HTR-8/SVneo (cell line): ENCODE data around the gene PRR36.

Experiments
- DNase-seq: peaks from one replicate; pipeline ENCODE4 v3.0.0; 2011; ENCODE audit warnings: low spot score, mixed read lengths; ENCODE audit not compliant: insufficient read length
- FAIRE-seq: peaks from 2 replicates; lab custom pipeline; 2011; peaks lifted over from hg19 to GRCh38; lab: Jason Lieb, UNC

The PRR36 gene

GRCh38 chr19:7914099-7914498 lies 39.9 kb upstream of the PRR36 start:
- FAIRE-seq (no peak), DNase-seq (no peak)

GRCh38 chr19:7913652-7914051 lies 39.5 kb upstream of the PRR36 start:
- DNase-seq (no peak), FAIRE-seq (no peak)

DNA sequence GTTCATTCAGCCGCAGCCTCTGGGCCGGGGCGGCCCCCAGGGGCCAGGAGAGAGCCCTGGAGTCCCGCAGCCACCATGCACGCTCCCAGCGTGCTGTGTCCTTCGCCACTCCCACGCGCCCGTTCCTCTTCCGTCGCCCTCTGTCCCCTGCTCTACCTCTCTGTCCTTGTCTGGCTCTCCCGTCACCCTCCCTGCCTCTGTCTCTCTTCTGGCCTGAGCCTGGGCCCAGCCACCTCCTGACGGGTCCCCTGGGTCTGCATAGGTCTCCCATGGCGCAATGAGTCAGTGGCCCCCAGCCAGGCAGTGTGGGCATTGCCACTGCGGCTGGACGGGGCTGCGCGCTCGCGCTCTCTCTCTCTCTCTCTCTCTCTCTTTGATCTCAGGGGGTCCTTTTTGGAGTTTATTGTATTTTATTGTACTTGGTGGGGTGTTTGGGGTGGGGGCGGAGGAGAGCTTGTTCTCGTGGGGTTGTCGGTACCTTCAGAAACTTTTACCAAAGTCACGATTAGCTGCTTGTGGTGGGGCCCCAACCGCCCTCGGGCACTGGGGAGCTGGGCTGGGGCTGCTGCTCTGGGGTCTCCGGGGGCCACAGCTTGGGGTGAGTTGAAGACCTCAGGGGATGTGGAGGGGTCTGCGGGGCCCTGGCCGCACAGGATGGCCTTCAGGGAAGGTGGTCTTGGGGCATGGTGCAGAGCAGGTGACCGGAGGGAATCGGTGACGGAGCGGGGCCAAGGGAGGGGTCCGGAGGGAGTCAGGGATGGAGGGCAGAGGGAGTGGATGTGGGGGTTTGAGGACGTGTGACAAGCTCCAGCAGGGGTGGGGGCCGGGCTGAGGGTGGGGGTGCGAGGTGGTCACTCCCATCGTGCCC lies 38.7 kb upstream of the PRR36 start:
- DNase-seq (no peak), FAIRE-seq (no peak)

DNA sequence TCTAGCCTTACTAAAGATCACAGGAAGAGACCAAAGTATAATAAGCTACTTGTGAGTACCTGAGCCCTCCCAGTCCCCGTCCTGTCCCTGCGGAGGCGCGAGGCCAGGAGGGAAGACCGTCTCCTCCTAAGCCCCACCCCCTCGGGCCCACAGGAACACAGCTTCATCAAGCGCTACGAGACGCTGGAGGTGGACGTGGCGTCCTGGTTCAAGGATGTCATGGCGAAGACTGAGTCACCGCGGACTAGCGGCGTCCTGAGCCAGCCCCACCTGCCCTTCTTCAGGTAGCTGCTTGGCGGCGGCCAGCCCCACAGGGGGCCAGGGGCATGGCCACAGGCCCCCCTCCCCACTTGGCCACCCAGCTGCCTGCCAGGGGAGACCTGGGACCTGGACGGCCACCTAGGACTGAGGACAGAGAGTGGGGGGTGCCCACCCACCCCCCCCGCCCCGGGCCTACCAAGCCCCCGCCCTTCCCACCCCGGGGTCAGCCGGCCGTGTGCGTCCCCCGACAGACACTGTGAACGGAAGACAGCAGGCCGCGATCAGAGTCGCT lies 38.0 kb upstream of the PRR36 start:
- FAIRE-seq, result no peak
- no peak for DNase-seq

DNA sequence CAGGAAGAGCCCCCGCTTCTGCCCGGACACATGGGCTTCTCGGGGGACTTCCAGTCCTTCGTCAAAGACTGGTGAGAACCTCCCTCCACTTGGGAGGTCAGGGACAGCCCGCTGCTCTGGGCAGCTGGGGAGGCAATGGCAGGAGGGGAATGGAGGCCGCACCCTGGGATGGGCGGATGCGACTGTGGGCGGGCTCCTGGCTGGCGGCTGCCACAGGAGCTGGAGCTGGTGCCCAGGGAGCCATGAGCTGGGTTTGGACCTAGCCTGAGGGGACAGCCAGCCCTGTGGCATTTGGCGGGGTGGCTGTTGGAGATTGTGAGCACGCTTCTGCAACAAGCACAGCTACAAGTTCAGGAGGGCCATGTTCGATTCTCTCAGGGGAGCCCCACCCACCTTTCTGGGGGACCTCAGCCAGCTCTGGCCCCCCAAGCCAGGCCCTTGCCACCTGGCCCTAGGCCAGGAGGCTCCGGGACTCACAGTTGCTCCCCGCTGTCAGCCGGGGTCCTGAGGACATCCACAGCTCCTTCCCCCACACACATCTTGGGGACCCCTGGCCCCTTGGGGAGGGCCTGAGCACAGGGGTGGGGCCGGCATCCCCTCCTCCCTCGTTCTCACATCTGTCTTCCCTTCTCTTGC lies 37.4 kb upstream of the PRR36 start:
- FAIRE-seq, result no peak

DNA sequence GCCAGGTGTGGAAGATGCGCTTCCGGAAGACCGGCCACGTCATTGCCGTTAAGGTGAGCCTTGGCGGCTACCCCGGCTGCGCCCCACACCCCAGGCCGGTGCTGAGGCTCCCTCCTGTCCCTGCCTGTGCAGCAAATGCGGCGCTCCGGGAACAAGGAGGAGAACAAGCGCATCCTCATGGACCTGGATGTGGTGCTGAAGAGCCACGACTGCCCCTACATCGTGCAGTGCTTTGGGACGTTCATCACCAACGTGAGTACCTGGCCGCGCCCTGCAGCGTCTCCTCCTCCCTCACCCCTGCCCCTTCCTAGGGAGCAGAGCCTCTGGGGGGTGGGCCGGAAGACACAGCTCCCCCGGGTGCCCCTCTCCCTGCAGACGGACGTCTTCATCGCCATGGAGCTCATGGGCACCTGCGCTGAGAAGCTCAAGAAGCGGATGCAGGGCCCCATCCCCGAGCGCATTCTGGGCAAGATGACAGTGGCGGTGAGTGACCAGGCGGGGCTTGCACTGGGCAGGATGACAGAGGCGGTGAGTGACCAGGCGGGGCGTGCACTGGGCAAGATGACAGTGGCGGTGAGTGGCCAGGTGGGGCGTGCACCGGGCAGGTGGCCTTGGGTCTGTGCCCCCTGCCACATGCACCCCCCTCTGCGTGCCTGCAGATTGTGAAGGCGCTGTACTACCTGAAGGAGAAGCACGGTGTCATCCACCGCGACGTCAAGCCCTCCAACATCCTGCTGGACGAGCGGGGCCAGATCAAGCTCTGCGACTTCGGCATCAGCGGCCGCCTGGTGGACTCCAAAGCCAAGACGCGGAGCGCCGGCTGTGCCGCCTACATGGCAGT lies 36.4 kb upstream of the PRR36 start:
- no peak for DNase-seq
- FAIRE-seq, result no peak

More for the DNA sequence above, 37.4 kb upstream of the PRR36 start:
- DNase-seq, result no peak

DNA sequence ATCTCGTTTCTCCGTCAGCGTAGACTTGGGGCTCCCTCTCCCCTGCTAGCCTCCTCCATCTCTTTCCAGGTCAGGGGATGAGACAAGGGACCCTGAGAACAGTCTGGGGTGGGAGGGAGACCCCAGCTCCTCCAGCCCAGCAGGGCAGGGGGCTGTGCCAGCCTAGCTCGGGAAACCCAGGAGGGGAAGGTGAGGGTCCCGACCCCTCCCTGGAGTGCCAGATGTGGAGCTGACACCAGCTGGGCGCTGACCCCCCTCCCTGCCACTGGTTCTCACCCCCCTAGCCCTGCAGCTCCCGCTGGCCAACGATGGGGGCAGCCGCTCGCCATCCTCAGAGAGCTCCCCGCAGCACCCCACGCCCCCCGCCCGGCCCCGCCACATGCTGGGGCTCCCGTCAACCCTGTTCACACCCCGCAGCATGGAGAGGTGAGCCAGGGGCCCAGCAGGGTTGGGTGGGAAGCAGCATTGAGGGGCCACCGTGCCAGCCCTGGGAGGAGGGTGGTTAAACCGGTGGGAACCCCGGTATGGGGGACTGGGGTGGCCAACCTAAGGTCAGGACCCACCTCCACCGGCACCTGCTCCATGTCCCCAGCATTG lies 35.4 kb upstream of the PRR36 start:
- no peak for DNase-seq
- FAIRE-seq, result no peak

- FAIRE-seq, result no peak
- DNase-seq, result no peak
Observed at GRCh38 chr19:7908742-7909461, 34.7 kb upstream of the PRR36 start.

- DNase-seq (no peak), FAIRE-seq (no peak)
Observed at GRCh38 chr19:7908078-7908699, 34.0 kb upstream of the PRR36 start.

- DNase-seq (no peak), FAIRE-seq (no peak)
Observed at GRCh38 chr19:7907544-7907943, 33.4 kb upstream of the PRR36 start.

DNA sequence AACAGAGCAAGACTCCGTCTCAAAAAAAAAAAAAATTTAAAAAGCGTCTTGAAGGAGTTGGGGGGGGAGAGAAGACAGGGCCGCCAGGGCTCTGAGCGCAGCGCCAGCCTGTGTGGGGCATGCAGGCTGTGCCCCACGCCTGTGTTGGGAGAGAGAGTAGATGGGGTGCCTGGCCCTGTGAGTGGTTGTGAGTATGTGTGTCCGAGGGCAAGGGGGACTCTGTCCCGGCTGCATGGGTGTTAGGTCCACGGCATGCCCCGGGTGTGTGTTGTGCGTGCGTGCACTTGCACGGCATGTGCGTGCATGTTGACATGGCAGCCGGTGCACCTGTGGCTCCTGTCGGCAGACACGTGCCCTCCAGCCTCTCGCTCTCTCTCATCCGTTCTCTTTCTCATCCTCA lies 32.9 kb upstream of the PRR36 start:
- no peak for DNase-seq
- FAIRE-seq, result no peak

GRCh38 chr19:7905859-7906258 lies 31.7 kb upstream of the PRR36 start:
- no peak for DNase-seq
- no peak for FAIRE-seq

- no peak for DNase-seq
- FAIRE-seq, result no peak
Observed at GRCh38 chr19:7905268-7905667, 31.1 kb upstream of the PRR36 start.

DNA sequence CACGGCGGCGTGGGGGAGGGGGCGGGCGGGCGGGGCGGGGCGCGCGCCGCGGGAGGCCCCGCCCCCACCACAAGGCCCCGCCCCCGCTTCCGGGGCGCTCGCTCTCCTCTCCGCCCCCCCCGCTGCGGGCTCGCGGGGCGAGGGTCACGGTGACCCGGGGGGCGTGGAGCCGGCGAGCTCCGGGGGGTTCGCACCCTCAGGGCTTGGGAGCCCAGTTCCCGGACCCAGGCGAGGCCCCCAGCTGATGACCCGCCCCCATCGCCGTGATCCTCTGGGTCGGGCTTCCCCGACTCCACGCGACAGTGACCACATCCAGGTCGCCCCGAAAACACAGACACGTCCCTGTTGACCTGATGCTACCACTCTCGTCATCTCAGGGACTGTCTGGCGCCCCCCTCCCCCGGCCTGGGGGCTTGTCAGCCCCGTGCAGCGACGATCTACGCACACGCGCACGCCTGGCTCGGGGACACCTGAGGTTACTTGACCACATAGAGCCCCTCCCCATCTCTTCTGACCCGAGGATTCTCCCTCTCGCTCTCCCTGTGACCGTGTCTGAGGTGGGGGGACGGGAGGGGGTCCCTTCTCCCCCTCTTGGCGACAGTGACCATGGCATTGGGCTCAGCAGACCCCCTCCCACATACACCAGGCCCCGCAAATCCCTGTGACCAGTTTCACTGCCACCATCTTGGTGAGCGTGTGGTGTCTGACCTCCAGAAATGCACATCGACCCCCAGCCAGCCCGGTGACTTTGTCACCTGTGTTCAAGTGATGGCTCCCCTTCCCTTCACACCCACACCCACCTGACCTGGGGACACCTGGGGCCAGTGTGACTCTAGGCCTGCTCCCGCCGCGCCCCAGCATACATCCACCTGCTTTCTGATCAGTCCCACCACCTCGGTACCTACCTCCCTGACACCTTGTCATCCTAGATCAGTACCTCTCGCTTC lies 30.2 kb upstream of the PRR36 start:
- FAIRE-seq (peak; percentile 55), DNase-seq (no peak)

DNA sequence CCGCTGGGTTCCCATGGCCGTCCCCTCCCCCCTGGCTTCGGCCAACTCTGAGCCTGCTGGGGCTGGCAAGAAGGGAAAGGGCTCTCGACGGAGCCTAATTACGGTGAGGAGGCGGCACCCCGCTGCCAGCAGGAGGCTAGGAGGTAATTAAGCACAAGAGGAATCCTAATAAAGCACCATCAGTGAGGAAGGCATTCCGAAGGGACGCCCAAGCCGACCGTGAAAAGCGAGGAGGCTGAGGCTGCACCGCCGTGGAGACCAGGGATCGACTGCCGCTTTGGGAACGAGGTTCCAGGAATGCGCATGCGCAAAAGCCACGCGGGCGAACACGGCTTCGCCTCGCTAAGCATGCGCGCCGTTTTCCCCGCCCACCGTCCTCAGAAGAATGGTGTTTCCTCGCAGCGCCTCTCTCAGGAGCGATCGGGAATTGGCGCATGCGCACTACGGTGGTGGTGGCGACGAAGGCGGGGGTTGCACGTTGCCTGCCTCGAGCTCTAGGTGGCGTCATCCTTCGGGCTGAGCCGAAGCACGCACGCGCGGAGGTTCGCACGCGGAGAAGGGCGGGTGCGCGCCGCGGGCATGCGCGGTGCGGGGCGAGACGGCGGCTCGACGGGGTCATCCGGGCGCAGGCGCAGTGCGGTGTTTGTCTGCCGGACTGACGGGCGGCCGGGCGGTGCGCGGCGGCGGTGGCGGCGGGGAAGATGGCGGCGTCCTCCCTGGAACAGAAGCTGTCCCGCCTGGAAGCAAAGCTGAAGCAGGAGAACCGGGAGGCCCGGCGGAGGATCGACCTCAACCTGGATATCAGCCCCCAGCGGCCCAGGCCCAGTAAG lies 29.3 kb upstream of the PRR36 start, which contains the start of gene MAP2K7:
MAP2K7 (plus strand) TSS at position 634 of the 830 bp plus-strand sequence; CDS start at position 702, 68 bp downstream.
- peak; percentile 100 for FAIRE-seq

GRCh38 chr19:7902796-7903243 lies 28.6 kb upstream of the PRR36 start:
- DNase-seq (no peak), FAIRE-seq (no peak)

More for the DNA sequence above, 29.3 kb upstream of the PRR36 start, which contains the start of gene MAP2K7:
- DNase-seq, result peak; percentile 96

- no peak for DNase-seq
- FAIRE-seq, result no peak
Observed at GRCh38 chr19:7901337-7901736, 27.1 kb upstream of the PRR36 start.
